Measurements from ENCODE around the gene TMEM161A.
A peak's percentile ranks its signal among the peaks of the same experiment; 100 is the strongest.

DNA sequence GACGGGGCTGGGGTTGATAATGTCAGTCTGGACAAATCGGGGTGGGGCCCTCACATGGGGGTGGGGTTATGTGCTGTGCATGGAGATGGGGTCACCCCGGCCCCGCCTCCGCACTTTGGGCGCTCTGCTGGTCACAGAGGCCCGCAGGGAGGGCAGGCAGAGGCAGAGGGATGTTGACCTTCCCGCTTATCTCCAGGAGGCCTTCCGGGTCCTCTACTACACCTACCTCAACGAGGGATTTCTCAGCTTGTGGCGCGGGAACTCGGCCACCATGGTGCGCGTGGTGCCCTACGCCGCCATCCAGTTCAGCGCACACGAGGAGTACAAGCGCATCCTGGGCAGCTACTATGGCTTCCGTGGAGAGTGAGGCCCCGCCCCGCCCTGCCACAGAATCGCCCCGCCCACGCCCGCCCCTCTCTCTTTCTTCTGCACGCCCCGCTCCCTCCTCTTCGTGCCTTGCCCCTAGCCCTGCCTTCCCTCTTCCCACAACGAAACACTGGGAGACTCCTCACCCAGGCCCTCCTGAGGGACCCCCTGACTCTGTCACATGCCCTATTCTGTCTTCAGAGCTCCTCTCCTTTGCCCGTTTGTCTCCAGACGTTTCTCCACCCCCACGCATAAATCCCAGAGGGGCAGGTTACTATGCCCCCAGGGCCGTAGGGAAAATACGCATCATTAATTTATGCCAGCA lies 32.8 kb downstream of the TMEM161A start:
- TF ChIP-seq ZBED1 (IDR thresholded peaks at IDR 0.05) (no peak), EGR1 (conservative IDR thresholded peaks at IDR 0.05) (peak; percentile 72), TRIM28 (IDR thresholded peaks at IDR 0.05) (peak; percentile 66; the same call in 1 of the 2 replicates), CBX2 (IDR thresholded peaks at IDR 0.05; ENCODE audit: insufficient read depth, low read length, poor library complexity, severe bottlenecking) (no peak), ZNF175 (CRISPR knock-in tag; IDR thresholded peaks at IDR 0.05; ENCODE audit: low read depth) (no peak), TAF1 (IDR thresholded peaks at IDR 0.05; ENCODE audit: control insufficient read depth, extremely low read depth, insufficient read depth, low read length, severe bottlenecking) (peak; percentile 37), CTCF (IDR thresholded peaks at IDR 0.05 in 2 of 3, conservative IDR thresholded peaks at IDR 0.05 in 1 of 3; ENCODE audit: insufficient read depth in 2 of 3, low read depth in 1 of 3, low read length in 3 of 3) (no peak)
- TF ChIP-seq, protein P1, sequence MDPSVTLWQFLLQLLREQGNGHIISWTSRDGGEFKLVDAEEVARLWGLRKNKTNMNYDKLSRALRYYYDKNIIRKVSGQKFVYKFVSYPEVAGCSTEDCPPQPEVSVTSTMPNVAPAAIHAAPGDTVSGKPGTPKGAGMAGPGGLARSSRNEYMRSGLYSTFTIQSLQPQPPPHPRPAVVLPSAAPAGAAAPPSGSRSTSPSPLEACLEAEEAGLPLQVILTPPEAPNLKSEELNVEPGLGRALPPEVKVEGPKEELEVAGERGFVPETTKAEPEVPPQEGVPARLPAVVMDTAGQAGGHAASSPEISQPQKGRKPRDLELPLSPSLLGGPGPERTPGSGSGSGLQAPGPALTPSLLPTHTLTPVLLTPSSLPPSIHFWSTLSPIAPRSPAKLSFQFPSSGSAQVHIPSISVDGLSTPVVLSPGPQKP (CRISPR knock-in tag; IDR thresholded peaks at IDR 0.05) = no peak
